HG03342 (cell line): ENCODE measurements around the gene DCD.

Experiments used
- ATAC-seq: cut with Tn5 transposase; IDR thresholded peaks from one replicate; pipeline ENCODE4 v1.9.1; 2021; ENCODE audit warnings: mild to moderate bottlenecking, moderate library complexity; ENCODE audit not compliant: unreplicated experiment

Gene DCD

GRCh38 chr12:54608769-54609168 lies 39.4 kb downstream of the DCD start:
- ATAC-seq, result no peak

DNA sequence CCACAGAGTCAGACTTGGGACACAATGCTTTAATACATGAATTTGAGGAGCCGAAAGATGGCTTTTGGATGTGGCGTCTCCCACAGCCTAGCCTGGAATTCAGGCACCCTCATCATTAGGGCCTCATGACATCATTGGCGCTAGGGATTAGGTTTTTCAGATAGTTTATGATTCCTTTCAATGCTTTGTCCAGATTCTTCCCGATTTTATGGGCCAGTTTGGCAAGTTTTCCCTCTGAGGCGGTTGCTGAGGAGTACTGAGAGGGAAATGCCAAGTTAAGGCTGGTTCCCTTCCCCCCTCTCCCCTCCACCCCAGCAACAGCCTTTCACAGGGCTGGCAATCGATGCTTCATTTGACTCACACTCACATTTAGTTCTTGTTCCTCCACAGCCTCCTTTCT lies 40.0 kb downstream of the DCD start:
- ATAC-seq, result no peak

DNA sequence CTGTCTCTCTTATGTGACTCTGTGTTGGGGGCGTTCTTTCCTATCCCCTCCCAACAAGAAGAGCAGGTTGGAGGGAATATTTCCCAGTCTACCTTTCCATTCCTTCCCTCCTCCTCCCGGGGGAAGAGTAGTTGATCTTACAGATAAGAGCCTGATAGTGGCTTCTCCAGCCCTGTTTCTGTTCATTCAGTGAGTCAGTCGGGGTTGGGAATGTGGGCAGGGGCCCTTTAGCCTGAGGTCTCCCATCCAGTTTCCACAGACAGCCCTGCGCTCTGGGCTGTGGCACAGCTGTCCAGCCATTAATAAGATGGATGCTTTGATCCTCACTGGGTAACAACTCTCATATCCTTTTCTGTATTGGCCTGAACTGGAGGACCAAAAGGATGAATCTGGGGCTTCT lies 41.6 kb downstream of the DCD start:
- no peak for ATAC-seq

DNA sequence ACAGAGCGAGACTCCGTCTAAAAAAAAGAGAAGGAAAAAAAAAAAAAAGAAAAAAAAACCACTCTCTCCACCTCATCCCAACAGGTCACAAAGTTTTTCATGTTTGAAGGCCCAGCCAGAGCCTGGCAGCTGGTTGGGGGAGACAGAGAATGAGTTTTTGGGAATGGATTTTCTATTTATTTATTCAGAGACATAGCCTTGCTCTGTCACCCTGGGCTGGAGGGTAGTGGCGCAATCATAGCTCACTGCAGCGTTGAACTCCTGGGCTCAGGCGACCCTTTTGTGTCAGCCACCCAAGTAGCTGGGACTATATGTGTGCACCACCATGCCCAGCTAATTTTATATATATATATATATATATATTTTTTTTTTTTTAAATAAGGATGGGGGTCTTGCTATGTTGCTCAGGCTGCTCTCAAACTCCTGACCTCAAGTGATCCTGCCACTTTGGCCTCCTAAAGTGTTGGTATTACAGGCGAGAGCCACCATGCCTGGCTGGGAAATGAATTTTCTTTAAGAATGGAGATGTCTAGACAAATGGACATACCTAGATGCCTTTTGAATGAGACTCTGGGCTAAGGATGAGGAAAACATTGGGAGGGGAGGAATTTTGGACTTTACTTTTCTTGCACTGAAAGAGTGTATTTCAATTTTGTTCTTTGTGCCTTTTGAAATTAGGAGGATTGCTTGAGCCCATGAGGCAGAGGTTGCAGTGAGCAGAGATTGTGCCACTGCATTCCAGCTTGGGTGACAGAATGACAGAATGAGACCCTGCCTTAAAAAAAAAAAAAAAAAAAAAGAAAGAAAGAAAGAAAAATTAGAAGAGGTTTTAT lies 42.8 kb downstream of the DCD start:
- no peak for ATAC-seq

GRCh38 chr12:54604436-54604835 lies 43.7 kb downstream of the DCD start:
- ATAC-seq, result no peak

GRCh38 chr12:54603872-54604271 lies 44.3 kb downstream of the DCD start:
- no peak for ATAC-seq

- peak; percentile 87 for ATAC-seq
Measured at GRCh38 chr12:54603173-54603814, 44.9 kb downstream of the DCD start.

DNA sequence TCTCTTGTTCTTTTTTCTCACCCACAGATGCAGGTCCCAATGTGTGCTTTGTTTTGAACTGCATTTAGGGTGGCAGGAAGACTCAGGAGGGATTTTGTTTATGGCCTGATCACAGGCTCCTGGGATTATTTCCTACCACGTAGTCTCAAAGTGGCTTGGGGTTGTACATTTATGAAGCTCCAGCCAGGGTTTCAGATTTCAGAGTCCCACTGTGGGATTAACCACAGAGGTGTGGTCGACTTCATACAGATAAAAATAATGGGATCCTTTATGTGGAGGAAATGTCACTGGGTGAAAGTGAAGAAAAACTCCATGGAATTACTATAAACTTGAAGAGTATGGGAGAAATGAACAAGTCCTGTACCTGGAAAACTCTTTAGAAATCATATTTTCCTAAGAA lies 45.5 kb downstream of the DCD start:
- ATAC-seq, result no peak

DNA sequence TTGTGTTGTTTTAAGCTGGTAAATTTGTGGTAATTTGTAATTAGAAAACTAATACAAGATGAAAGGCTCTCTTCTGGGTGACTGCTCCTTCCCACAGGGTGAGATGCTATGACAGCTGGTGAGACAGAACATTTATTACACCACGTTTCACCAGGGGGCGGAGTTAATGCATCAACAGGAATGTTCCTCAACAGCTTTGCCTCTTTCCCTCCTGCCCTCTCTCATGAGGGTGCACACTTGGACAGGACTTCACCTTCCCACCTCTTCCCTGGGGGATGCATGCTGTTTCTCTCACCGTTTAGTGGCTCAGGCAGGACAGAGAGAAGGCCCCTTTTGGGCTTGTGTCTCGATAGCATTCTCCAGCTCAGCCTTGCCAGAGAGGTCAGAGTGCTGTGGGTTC lies 46.3 kb downstream of the DCD start:
- ATAC-seq, result no peak

DNA sequence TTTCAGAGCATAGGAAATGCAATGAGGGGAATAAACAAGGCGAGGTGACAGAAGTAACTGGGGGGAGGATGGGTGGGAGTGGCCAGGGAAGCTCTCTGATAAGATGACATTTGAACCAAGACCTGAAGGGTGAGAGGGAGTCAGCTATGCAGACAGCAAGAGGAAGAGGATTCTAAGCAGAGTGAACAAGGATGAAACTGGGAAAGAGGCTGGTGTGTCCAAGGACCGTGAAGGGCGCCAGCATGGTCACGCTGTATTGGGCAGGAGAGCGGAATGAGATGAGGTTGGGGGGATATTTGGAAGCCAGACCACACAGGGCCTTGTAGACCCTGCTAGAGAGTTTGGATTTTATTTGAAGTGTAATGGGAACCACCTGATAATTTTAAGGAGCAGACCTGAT lies 49.2 kb downstream of the DCD start:
- no peak for ATAC-seq

DNA sequence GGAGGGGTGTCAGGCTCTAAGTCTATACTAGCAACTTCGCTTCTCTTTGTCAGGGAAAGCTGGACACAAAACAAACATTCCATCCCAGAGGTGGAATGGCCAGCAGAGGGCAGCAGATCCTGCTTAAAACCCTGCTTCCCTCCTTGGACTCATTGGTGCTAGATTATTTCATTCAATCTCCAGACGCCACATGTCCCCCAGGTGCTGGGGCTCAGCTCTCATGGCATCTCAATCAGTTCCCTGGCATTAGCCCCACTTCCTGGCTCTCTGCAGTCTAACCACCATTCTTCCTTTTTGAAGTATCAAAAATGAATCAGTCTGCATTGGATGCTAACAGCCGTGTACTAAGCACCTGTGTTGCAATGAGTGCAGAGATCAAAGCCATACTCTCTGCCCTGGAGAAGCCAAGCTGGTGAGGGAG lies 51.6 kb downstream of the DCD start:
- no peak for ATAC-seq

DNA sequence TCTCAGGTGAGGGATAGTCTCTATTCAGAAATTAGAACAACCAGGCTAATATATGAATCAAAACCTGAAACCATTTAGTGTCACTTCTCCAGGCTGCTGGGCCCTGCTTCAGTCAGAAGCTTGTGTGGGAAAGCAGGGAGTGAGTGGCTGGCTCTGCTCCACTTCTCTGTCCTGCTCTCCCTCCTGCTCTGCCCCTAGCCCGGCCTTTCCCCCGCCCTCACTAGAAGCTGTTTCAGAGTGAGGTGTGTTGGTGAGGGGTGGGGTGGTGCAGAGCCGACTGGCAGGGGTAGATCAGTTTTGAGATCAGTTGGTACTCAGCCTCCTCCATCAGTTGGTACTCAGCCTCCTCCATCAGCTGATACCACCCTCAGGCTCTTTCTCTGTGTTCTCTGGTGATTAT lies 52.7 kb downstream of the DCD start:
- no peak for ATAC-seq
